Spinal cord (tissue), 10 donors: ENCODE data around the gene TGFB1I1. TPM values are rescaled to one million over a fixed set of nuclear protein-coding genes. Genes with fewer than 3 reads are reported as not detected.
"Not testable (repeated sequence)": the region's sequence is repeated elsewhere in the genome, so short reads cannot be mapped to it uniquely, and the experiment has no call there.

Experiments
- DNase-seq, 6 donors: peaks; one replicate each; pipeline versions ENCODE4 v3.0.0 to v3.0.0-alpha.2; 2013 to 2015; ENCODE audit warnings: low spot score in 6 of 6, low read depth in 4 of 6
- H3K27ac ChIP-seq: one replicate; pipeline ENCODE4 v1.5.1; 2013; ENCODE audit warnings: low read depth, low read length, control low read depth
- H3K27me3 ChIP-seq: one replicate; pipeline ENCODE4 v1.6.1; 2013; ENCODE audit warnings: low read length; ENCODE audit not compliant: control insufficient read depth, insufficient read depth
- H3K36me3 ChIP-seq: one replicate; pipeline ENCODE4 v1.6.1; 2013; ENCODE audit warnings: low read length; ENCODE audit not compliant: control insufficient read depth, insufficient read depth
- H3K4me1 ChIP-seq: one replicate; pipeline ENCODE4 v1.6.1; 2013; ENCODE audit warnings: low read length; ENCODE audit not compliant: control insufficient read depth, insufficient read depth
- H3K4me3 ChIP-seq: one replicate; pipeline ENCODE4 v1.5.1; 2013; ENCODE audit warnings: low read depth, low read length, control low read depth
- H3K9me3 ChIP-seq: one replicate; pipeline ENCODE4 v1.6.1; 2013; ENCODE audit warnings: low read length; ENCODE audit not compliant: control insufficient read depth, insufficient read depth
- WGBS: methylation state at CpG from one replicate; pipeline ENCODE4 v1.1.5; 2013; ENCODE audit warnings: missing lambda C conversion rate; ENCODE audit not compliant: insufficient coverage; 5-methylcytosine and 5-hydroxymethylcytosine counted together
- polyA plus RNA-seq, 2 donors: library from polyadenylated mRNA; unstranded; fragments of 120-200 nt; gene quantifications; one replicate each; pipeline ENCODE4 v1.2.1, GENCODE V29; 2013; ENCODE audit not compliant: insufficient read length in 2 of 2
- total RNA-seq, 2 donors: library from RNA; depleted of rRNA in 1 of 2; stranded (reverse); fragments of 120-200 nt in 1 of 2; fragments of >200 nt in 1 of 2; gene quantifications; one replicate each; pipeline versions ENCODE4 v1.2.3 to v1.2.4, GENCODE V29; 2013 to 2014
- donor health status: healthy.

TGFB1I1 gene
- total and polyA plus RNA-seq, 4 donors, result 8.1 to 22.7 (median 15.0) TPM

DNA sequence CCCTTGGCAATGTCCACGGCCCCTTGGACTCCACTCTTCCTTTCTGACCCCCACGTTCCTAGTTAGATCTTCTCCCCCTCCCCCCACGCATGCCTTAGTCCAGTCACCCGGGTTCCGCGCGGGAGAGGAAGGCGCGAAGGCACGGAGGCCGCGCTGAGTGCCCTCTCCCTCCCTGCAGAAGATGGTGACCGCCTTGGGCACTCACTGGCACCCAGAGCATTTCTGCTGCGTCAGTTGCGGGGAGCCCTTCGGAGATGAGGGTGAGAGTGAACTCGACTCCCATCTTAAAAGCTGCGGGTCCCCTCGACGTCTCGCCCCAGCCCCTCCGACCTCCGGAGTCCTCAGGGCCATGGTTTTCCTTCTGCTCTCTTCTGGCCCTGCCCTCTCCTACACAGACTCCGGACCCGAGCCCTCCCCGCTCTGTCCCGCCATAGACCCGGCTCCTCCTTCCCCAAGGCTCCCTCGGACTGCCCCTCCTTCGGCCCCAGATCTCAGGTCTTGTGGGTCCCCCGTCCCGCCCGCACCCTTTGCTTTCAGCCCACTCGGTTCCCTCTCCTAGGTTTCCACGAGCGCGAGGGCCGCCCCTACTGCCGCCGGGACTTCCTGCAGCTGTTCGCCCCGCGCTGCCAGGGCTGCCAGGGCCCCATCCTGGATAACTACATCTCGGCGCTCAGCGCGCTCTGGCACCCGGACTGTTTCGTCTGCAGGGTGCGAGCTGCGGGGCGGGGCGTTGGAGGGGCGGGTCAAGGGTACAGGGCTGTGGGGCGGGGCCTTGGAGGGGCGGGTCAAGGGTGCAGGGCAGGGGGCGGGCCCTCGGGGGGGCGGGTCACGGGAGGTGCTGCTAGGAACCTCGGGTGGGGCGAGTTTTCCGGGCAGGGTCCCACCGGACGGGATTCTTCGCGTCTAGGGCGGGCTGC lies 4.6 kb downstream of the TGFB1I1 start:
- DNase-seq, result peak in 2 of 6 donors; percentile 22 to 51
- Histone ChIP-seq H3K27me3 (peaks cover 46% of the 10 kb centered on the region), H3K27ac (no peak overlapping the region), H3K9me3 (no peaks in the 10 kb centered on the region), H3K4me1 (peaks cover 30% of the 10 kb centered on the region), H3K36me3 (peaks cover 29% of the 10 kb centered on the region), H3K4me3 (no peak overlapping the region)
- 17% methylated on average over 59 of the region's 68 CpGs for WGBS

DNA sequence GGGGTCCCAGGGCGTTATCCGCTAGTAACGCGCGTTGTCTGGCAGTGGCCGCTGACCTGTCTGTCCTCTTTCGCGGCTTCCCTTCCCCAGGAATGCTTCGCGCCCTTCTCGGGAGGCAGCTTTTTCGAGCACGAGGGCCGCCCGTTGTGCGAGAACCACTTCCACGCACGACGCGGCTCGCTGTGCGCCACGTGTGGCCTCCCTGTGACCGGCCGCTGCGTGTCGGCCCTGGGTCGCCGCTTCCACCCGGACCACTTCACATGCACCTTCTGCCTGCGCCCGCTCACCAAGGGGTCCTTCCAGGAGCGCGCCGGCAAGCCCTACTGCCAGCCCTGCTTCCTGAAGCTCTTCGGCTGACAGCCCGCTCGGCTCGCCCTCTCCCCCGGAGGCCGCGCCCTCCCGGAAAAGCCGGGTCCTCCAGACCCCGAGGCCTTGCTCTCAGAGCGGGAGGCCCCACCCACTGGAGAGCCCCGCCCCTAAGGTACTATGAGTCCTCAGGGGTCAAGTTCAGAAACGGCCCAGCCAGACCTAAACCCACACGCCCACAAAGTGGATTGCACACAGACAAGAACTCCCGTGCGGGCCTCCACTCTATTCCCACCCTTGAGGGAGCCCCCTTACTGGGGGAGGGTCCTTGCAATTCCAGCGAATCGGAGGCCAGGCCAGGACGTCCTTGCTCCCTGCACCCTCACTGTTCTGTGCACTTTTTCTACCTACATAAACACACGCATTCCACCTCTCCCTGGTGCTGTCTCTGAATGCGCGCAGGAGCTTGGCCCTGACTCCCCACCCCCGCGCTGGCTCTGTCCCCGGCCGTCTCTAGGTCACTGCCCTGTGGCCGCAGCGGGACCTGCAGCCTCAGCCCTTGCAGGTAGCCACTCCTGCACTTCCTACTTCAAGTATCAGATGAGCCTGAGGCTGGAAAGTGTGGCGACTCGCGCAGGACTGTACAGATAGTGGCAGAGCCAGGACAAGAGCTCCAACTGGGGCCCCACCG lies 5.6 kb downstream of the TGFB1I1 start:
- 22% methylated on average over 66 of the region's 67 CpGs for WGBS
- peaks cover 23% of the 10 kb centered on the region for H3K4me1 ChIP-seq
- H3K4me3 ChIP-seq, result no peak overlapping the region
- no peaks in the 10 kb centered on the region for H3K9me3 ChIP-seq
- H3K27ac ChIP-seq, result no peak overlapping the region
- peaks cover 41% of the 10 kb centered on the region for H3K27me3 ChIP-seq
- H3K36me3 ChIP-seq, result peaks cover 29% of the 10 kb centered on the region
- DNase-seq, result peak in 1 of 6 donors; percentile 22

DNA sequence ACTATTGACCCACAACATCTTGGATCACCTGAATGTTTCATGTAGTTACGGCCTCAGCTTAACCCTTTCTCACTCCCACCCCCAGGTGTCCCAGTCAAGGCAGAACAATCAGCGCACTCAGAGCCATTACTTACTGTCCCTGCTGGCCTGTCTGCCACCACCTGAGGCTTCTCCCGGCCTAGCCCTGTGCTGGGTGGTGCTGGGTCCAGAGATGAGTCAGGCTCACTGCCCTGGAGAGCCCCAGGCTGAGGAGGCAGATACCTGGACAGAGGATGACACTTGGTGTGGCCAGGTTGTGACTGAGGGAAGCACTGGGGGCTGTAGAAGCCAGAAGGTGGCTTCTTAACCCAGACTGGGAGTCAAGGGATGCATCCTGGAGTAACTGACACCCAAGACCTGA lies 7.0 kb downstream of the TGFB1I1 start:
- 70% methylated on average over 3 of the region's 3 CpGs for WGBS
- Histone ChIP-seq H3K36me3 (peaks cover 23% of the 10 kb centered on the region), H3K4me3 (no peak overlapping the region), H3K27me3 (peaks cover 35% of the 10 kb centered on the region), H3K27ac (no peak overlapping the region), H3K9me3 (no peaks in the 10 kb centered on the region), H3K4me1 (peaks cover 19% of the 10 kb centered on the region)
- DNase-seq, result no peak

DNA sequence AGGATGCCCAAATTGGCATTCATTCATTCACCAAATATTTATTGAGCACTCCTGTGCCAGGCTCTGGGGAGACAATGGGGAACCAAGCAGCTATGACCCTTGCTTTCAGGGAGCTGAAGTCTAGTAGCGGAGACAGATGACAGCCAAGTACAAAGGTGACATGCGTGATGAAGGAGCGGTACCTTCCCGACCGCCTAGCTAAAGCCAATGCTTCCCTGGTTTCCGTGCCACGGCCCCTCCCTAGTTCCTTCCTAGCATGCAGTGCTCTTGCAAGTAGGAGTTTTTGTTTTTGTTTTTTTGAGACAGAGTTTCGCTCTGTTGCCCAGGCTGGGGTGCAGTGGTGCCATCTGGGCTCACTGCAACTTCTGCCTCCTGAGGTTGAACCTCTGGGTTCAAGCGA lies 7.8 kb downstream of the TGFB1I1 start:
- peaks cover 20% of the 10 kb centered on the region for H3K36me3 ChIP-seq
- peaks cover 19% of the 10 kb centered on the region for H3K4me1 ChIP-seq
- H3K9me3 ChIP-seq, result no peaks in the 10 kb centered on the region
- WGBS, result 78% methylated on average over 9 of the region's 9 CpGs
- H3K4me3 ChIP-seq, result no peak overlapping the region
- H3K27me3 ChIP-seq, result peaks cover 34% of the 10 kb centered on the region
- DNase-seq, result no peak
- no peak overlapping the region for H3K27ac ChIP-seq

DNA sequence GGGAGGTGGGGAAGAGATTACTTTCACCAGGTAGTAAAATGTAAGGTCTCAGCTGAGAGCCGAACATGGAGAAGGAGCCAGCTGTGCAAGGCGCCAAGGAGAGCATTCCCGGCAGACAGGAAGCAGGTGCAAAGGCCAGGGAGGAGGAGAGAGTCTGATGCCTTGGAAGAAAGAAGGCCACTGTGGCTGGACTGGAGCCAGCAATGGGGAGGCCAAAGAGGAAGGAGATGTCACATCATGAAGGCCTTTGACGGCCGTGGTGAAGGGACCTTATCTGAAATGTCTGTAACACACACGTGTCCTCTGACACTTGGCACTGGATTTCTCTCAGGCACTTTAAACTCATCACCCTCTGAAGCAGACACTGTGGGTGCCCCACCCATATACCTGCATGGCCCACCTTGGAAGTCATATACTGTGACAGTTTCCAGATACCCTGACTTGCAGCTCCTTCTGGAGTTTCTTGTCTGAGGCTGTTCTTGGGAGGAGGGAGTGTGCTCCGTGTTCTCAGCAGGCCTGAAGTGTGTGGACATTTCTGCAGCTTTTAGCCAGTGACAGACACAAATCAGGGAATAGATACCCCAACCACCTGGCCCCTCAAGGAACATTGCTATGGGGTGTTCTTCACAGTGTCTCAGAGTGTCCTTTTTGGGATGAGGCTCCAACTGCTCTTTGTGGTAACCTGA lies 9.0 kb downstream of the TGFB1I1 start:
- Histone ChIP-seq H3K4me3 (no peak overlapping the region), H3K36me3 (peaks cover 16% of the 10 kb centered on the region), H3K27me3 (peaks cover 27% of the 10 kb centered on the region), H3K27ac (no peak overlapping the region), H3K4me1 (peaks cover 15% of the 10 kb centered on the region), H3K9me3 (no peaks in the 10 kb centered on the region)
- DNase-seq, result no peak
- 68% methylated on average over 6 of the region's 7 CpGs for WGBS

DNA sequence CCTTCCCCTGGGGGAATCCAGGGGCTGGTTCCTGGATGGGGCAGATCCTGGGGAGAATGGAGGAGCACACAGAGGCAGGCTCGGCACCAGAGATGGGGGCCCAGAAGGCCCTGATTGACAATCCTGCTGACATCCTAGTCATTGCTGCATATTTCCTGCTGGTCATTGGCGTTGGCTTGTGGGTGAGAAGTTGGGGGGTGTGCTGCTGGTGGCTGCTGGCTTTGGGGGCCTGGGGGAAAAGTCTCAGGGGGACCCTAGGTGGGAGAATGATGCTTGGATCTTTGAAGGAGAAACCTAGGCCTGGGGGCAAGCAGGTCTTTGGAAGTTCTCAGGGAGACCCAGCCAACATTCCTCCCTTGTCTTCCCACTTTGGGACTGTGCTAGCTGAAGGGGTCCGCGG lies 11.1 kb downstream of the TGFB1I1 start, which contains the start of gene SLC5A2:
TSS of gene SLC5A2 (plus strand) at position 43 of the 400 bp plus-strand sequence. CDS start at position 57, 14 bp downstream.
- peaks cover 3% of the 10 kb centered on the region for H3K36me3 ChIP-seq
- no peaks in the 10 kb centered on the region for H3K9me3 ChIP-seq
- no peak for DNase-seq
- 77% methylated on average over 4 of the region's 4 CpGs for WGBS
- H3K27ac ChIP-seq, result no peak within 1 kb of the TSS
- H3K4me1 ChIP-seq, result peaks cover 17% of the 10 kb centered on the region
- H3K27me3 ChIP-seq, result peaks cover 23% of the 10 kb centered on the region
- no peak within 1 kb of the TSS for H3K4me3 ChIP-seq

DNA sequence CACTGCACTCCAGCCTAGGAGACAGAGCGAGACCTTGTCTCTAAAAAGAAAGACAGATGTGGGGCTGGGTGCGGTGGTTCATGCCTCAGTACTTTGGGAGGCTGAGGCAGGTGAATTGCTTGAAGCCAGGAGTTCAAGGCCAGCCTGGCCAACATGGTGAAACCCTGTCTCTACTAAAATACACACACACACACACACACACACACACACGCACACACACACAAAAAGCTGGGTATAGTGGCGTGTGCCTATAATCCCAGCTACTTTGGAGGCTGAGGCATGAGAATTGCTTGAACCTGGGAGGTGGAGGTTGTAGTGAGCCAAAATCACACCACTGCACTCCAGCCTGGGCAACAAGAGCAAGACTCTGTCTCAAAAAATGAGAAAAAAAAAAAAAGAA lies 12.1 kb downstream of the TGFB1I1 start:
- peaks cover 27% of the 10 kb centered on the region for H3K4me1 ChIP-seq
- H3K27ac ChIP-seq, H3K4me3 ChIP-seq, DNase-seq, H3K36me3 ChIP-seq, H3K9me3 ChIP-seq: not testable (repeated sequence)
- 100% methylated on average over 1 of the region's 4 CpGs for WGBS
- H3K27me3 ChIP-seq, result peaks cover 23% of the 10 kb centered on the region

DNA sequence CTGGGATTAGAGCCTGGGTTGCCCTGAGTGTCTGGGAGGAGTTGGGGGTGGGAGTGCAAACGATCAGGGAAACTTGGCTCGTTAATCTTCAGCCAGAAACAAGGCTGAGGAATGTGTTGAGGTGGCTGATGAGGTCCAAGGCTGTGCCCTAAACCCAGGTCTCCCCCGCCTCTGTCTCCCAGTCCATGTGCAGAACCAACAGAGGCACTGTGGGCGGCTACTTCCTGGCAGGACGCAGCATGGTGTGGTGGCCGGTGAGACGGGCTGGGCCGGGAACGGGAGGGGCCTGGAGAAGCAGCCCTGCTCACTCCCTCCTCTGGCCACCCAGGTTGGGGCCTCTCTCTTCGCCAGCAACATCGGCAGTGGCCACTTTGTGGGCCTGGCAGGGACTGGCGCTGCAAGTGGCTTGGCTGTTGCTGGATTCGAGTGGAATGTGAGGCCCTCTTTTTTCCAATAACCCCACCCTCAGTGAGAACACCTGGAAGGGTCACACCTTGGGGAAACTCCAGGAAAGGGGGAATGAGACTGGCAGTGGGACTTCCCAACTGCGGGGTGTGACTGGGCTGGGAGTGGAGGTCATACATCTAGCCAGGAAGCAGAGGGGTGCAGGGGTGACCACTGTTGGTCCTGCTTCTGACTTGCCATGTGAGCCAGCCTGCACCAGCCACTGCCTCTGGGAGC lies 12.7 kb downstream of the TGFB1I1 start:
- 27% methylated on average over 11 of the region's 14 CpGs for WGBS
- peaks cover 8% of the 10 kb centered on the region for H3K36me3 ChIP-seq
- peaks cover 21% of the 10 kb centered on the region for H3K27me3 ChIP-seq
- DNase-seq, result no peak
- no peak overlapping the region for H3K4me3 ChIP-seq
- H3K27ac ChIP-seq, result no peak overlapping the region
- H3K9me3 ChIP-seq, result no peaks in the 10 kb centered on the region
- peaks cover 29% of the 10 kb centered on the region for H3K4me1 ChIP-seq
